UCSD-AML1 (cell line): ENCODE data around the gene TRIM14.
"Not testable (repeated sequence)": the region's sequence is repeated elsewhere in the genome, so short reads cannot be mapped to it uniquely, and the experiment has no call there.

Experiments used
- DNase-seq: peaks from one replicate; lab custom pipeline; 2025; ENCODE audit not compliant: unreplicated experiment; lab: John Stamatoyannopoulos, UW

Gene TRIM14

DNA sequence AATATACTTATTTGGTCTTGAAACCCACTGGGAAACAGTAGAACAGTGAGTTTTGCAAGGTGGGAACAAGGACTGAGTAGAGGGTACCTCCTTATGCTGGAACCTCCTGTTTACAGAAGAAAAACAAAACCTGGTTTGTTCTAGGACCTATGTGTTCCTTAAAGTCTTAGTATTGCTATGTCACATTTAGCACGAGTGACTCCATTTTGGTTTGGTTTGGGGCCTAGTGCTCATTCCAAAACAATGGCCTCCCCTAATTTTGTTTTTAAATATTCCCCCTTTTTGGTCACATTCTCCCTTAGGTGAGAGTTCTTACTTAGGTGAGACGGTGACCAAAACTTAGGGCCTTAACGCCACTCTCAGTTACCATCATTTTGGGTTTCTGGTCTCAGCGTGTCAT, 68.7 kb downstream of the TRIM14 start:
- no peak for DNase-seq

DNA sequence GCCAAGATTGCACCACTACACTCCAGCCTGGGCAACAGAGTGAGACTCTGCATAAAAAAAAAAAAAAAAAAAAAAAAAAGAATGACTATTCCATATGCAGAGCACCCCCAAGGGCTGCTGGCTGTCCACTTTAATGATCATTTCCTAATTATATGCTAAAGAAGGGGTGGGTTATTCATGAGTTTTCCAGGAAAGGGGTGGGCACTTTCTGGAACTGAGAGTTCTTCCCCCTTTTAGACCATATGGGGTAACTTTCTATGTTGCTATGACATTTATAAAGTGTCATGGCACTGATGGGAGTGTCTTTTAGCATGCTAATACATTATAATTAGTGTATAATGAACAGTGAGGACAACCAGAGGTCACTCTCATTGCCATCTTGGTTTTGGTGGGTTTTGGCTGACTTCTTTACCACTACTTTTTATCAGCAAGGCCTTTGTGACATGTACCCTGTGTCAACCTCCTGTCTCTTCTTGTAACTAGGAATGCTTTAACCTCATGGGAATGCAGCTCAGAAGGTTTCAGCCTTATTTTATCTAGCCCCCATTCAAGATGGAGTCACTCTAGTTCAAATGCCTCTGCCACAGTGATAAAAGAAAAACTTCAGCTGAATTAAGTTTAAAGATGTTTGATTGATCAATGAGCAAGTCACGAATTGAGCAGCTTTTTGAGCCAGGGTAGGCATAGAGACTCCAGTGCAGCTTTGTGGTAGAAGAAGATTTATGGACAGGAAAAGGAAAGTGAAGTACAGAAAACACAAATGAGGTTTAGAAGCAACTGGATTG, 69.5 kb downstream of the TRIM14 start:
- DNase-seq, result no peak

DNA sequence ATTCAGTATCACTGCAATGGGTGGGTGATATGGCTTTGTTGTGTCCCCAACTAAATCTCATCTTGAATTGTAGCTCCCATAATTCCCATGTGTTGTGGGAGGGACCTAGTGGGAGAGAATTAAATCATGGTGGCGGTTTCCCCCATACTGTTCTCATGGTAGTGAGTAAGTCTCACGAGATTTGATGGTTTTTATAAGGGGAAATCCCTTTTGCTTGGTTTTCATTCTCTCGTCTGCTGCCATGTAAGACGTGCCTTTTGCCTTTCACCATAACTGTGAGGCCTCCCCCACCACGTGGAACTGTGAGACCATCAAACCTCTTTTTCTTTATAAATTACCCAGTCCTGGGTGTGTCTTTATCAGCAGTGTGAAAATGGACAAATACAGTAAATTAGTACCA, 72.0 kb downstream of the TRIM14 start:
- DNase-seq, result no peak

DNA sequence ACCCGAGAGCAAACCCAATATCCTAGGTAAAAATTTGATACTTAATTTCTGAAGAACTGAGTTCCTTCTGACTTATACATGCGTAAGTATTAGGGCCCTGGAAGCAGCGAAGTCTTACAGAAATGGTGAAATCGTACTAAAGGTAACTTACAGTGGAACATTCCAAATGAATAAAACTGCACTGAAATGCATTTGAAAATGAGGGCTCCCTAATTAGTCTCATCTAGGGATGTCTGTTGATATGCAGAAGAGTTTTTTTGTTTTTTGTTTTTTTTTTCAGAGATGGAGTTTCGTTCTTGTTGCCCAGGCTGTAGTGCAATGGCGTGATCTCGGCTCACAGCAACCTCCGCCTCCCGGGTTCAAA, 72.9 kb downstream of the TRIM14 start:
- no peak for DNase-seq

DNA sequence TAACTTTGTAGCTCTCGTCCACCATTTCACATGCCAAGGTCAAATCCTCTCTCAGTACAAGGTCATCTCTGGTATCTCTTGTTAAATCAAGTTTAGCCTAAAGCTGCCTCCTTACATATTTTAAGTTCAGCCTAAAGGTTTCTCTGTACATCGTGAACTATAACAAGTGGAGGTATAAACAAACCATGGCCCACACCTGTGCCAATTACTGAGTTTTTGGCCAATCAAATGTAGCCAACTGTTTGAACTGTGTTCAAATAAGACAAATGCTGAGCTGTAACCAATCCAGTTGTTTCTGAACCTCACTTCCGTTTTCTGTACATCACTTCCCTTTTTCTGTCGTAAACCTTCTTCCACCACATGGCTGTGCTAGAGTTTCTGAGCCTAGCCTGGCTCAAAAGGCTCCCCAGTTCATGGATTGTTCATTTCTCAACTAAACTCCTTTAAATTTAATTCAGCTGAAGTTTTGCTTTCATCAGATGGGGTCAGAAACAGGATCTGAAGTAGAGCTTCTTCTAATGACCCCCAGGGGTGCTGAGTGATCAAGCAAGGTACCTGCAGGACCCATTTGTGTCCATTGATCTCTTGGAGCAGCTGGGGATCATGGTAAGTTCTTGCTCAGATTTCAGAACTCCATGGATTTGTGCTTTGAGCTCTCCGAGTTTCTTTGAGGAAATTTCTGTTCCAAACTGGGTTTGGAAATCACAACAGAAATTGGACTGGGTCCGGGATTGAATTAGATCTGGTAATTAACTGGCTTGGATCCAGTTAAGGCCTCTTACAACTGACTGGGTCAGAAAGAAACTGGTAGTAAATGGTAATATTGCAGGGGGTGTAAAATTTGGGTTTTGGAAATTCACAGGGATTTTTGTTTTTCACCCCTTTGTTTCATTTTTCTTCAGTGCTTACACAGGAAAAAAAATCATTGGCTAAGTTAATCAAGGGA, 73.5 kb downstream of the TRIM14 start:
- no peak for DNase-seq

DNA sequence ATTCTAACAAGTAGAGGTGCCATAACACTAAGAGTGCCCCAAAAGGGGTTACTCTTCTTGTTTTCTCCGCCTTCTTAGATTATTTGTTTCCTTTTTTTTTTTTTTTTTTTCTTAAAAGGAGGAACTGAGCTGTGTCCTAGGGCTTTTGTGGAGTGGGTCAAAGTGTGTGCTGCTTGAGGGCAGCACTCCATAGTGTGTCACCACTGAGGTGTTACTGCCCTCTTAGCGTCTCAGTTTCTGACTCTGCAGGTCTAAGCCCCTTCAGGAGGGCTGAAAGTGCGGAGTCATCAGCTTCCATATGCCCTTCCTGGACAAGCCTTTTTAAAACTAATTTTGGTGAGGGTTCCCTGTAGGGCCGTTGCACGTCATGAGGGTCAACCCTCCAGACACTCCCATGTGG, 75.1 kb downstream of the TRIM14 start:
- no peak for DNase-seq

DNA sequence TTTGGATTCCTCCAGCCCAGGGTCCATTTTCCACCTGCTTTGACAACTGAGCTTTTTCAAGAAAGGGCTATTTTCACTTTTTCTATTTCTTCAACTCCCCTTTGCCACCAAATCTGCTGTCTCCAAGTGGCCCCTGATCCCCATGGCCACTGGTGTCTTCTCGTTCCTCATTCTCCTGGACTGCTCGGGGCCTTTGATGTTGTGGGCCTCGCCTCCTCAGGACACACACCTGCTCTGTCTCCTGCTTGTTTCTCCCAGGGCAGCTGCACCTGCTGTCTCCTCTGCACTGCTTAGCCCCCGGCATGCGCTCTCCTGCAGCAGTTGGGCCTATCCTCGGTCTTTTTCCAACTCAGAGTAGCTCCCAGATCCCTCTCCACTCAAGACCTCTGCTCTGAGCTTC, 78.8 kb downstream of the TRIM14 start:
- DNase-seq, result no peak

DNA sequence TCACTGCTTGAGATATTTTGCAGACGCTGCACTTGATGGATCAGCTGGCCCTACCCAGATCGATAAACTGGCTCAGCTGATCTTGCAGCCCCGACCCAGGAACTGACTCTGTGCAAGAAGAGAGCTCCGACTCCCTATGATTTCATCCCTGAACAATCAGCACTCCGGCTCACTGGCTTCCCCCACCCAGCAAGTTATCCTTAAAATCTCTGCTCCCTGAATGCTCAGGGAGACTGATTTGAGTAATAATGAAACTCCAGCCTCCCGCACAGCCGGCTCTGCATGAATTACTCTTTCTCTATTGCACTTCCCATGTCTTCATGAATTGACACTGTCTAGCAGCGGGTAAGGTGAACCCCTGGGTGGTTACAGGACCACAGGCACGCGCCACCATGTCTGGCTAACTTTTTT, 79.4 kb downstream of the TRIM14 start:
- no peak for DNase-seq

DNA sequence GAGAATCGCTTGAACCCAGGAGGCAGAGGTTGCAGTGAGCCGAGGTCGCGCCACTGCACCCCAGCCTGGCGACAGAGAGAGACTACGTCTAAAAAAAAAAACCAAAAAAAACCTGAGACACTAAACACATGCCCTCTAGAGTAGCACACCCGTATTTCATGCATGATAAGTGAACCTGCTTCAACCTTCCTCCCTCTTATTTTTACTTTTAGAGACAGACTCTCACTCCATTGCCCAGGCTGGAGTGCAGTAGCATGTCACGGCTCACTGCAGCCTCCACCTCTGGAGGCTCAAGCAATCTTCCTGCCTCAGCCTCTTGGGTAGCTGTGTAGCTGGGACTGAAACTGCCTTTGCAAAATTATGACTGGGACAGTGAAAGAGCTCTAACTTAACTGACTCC, 80.1 kb downstream of the TRIM14 start:
- no peak for DNase-seq

DNA sequence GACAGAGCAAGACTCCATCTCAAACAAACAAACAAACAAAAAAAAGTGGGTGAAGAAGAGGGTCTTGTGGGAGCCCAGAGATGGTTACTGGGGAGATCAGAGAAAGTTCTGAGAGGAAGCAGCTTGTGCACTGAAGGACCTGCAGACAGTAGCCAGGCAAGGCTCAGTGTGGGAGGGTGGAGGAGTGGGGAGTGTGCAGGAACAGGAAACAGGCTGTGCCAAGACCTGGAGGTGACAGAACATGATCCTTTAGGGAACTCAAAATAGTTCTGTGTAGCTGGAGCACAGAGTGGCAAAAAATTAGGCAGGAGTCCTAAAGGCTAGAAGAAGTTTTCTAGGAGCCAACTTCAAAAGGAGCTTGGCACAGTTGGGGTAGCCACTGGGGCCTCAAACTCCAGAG, 81.7 kb downstream of the TRIM14 start:
- DNase-seq, result peak; percentile 67

DNA sequence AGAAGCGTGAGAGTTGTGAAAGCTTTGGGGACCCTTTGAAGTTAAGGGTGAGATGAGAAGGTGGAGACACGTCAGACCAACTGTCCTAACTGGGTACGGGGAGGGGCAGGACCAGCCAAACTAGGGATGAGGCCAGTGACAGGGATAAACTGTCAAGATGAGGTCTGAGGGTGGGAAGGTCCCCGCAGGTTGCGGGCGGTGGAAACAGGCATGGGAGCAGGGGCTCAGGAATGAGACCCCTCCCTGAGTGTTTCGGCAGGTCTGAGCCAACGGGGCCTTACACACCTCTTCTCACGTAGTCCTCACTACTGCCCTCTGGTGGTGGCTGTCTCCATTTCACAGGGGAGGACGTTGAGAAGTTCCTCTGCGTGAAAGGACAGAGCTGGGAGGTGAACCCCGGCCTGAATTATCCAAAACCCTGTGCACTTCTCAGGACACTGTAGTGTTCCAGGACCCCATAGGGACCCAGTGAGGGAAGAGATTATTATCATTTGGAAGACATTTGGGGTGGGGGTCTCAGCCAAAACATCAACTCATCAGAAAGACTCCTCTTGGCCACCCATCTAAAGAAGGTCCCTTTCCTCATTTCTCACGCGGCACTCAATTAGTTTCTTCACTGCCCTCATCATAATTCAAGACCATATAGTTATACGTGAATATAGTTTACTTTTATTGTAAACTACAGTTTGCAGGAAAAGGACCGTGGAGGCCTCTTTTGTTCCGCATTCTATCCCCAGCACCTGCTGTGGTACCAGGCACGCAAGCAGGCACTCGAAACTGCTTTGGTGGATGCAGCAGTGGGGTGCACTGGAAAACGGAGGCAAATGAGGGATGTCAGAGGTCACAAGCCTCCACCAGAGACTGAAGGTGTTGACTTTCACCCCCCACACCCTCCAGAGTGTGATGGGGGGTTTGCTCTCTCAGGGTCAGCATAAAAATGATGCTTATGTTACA, 84.2 kb downstream of the TRIM14 start:
- DNase-seq, result peak; percentile 78

DNA sequence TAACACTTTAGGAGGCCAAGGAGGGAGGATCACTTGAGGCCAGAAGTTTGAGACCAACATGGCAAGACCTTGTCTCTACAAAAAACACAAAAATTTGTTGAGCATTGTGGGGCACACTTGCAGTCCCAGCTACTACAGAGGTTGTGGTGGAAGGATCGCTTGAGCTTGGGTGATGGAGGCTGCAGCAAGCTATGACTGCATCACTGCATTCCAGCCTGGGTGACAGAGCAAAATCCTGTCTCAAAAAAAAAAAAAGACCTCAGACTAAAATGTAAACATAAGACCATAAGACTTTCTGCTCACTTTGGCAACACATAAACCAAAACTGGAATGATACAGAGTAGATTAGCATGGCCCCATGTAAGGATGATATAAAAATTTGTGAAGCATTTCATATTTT, 87.1 kb downstream of the TRIM14 start:
- no peak for DNase-seq

DNA sequence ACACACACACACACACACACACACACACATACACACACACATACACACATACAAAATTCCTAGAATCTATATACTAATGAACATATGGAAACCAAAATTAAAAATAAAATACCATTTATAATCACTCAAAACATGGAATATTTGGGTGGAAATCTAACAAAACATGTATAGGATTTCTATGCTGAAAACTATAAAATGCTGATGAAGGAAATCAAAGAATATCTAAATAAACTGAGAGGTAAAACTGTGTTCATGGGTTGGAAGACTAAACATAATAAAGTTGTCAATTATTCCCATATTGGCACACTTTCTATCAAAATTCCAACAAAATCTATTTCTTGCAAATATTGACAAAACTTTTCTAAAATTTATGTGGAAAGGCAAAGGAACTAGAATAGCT, 87.9 kb downstream of the TRIM14 start:
- no peak for DNase-seq

DNA sequence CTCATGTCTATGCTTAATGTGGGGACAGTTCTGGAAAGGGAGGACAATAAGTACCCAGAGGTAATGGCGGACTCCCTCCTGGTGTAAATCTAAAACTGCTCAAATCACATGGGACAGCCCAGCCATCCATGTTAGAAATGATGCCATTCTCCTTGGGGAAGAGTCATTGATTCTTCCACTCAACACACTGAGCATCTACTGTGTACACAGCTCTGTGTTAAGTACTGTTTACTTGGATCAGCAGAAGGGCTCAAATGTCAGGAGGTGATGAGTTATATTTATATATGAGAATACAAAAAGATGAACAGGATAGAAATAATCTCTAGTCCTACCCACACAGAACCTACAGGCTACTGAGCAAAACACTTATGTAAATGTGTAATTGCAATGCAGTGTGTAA, 94.3 kb downstream of the TRIM14 start:
- no peak for DNase-seq

DNA sequence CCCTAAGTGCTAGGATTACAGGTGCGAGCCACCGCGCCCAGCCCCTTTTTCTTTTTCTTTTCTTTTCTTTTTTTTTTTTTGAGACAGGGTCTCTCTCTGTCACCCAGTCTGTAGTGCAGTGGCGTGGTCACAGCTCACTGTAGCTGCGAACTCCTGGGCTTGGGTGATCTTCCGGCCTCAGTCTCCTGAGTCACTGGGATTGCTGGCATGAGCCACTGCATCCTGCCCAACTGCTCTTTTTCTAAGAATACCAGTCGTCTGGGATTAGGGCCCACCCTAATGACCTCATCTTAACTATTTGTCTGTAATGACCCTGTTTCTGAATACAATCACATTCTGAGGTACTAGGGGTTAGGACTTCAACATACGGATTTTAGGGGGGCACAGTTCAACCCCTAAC, 96.6 kb downstream of the TRIM14 start:
- DNase-seq, result no peak

DNA sequence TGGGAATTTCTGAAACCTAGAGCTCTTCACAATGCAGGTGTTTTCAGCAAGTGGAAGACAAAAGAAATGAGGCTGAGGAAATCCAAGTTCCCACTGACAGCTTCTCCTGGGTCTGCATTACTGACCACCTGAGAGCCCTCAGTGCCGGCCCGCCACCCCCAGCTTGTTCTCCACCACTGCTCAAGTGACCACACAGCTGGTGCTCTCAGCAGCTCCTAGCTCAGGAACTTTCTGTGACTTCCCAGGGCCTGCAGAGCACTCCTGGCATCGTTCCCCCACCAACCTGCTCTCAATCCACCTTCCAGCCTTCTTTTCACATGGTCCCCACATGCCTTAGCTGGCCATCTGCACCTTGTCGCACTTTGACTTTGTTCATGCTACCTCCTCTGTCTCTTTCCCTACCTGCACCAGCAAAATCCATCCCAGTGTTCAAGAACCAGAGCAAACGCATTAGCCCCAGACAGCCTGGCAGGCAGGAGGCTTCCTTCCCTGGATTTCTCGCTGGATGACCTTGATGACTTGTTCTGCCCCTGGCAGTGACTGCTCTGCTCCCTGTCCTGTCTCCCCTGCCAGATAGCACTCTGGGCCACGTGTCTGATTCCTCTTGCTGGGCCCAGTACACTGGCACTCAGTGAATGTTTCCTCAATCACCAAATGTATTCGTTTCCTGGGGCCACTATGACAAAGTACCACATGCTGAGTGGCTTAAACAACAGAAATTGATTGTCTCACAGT, 97.5 kb downstream of the TRIM14 start:
- no peak for DNase-seq

DNA sequence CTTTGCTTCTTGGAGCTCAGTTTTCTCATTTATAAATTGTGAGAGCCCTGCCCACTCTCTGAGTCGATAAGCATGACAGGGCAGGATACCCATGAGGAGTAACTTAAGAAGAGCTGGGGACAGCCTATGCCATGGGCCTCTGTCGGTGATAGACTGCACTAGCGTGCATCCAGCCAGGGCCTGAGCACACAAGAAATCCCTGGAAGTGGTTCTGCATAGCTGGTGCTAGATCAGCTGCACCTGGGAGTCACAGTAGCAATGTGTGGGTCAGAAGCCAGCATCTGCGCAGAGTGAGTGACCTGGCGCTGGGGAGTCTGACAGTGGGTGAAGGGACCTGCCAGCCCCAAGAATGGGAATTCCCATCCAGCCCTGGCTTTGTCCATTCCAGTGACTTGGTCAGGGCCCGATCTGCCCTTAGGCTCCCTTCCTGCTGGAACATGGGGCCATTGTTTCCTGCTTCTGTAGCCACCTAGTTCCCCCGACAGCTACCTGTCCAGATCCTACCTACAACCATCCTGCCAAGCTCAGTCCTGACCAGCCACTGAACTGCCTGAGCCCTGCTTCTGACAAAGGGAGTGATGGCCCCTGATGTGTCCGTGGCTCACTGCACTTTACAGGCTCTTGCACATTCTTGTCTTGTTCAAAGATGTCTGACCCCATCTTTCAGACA, 98.4 kb downstream of the TRIM14 start:
- DNase-seq, result no peak

DNA sequence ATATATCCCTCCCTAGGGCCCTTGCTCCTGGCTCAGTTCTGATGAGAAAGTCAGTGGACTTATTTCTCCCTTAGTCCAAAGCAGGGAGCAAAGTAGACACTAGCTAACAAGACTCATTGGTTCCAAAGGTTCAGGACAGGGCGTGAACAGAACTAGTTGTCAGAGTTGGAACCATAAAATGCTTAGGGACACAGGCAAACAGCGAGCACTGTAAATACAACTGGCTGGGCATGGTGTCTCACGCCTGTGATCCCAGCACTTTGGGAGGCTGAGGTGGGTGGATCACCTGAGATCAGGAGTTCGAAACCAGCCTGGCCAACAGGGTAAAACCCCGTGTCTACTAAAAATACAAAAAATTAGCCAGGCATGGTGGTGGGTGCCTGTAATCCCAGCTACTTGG, 99.2 kb downstream of the TRIM14 start:
- DNase-seq, result not testable (repeated sequence)
